ENCODE results near the gene NR2F1-AS1.
"Not testable (repeated sequence)": the region's sequence is repeated elsewhere in the genome, so short reads cannot be mapped to it uniquely, and the experiment has no call there.

The NR2F1-AS1 gene

GRCh38 chr5:93430118-93430517, 150.9 kb downstream of the NR2F1-AS1 start:
- no peak for DNase-seq (ENCODE audit: low read depth in 3 of 3)

GRCh38 chr5:93428868-93429267, 152.2 kb downstream of the NR2F1-AS1 start:
- no peak for DNase-seq (ENCODE audit: low read depth in 3 of 3)

- no peak for DNase-seq (ENCODE audit: low read depth in 3 of 3)
Measured at GRCh38 chr5:93427316-93427715, 153.7 kb downstream of the NR2F1-AS1 start.

DNA sequence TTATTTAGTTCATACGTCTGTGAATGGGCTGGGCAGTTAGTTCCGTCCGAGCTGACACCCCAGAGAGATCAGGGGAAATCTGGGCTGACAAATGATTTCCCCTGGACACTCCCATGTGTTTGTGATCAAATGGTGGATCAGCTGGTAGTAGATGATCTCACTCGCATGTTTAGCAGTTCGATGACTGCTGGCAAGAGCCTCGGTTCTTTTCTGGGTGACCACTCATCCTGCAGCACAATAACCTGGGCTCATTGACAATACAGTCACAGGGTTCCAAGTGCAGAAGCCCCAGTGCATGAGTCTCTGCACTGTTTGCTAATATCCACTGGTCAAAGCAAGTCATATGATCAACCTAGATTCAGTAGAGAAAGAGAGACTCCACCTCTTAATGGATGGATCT, 155.9 kb downstream of the NR2F1-AS1 start:
- DNase-seq (ENCODE audit: low read depth in 3 of 3): no peak

- no peak for DNase-seq (ENCODE audit: low read depth in 3 of 3)
Measured at GRCh38 chr5:93423300-93423699, 157.7 kb downstream of the NR2F1-AS1 start.

DNA sequence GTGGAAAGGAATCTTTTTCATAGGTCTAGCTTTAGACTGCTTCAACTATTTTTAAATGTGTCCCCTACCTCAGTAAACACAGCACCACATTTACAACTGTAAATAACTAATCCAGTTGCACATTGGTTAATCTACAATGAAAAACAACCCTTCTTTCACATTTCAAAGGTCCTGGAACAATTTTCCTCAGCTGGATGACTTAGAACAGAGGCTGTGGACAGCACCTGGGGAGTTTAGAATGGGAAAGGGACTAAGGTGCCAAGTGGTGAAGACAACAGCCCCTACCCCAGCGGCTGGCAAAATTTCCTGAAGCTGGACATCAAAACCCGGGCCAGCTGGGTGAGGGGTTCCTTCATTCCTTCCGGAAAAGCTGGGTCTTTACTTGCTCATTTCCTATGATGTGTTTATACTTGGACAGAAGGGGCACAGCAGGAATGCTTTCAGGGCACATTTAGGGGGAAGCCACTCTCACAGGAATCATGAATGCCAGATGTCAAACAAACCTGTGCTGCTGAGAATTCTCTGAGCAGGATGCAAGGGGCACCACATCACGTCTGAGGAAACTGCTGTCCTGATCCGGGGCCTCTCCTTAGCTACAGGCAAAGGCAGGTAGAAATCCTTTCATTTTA, 158.3 kb downstream of the NR2F1-AS1 start:
- DNase-seq (ENCODE audit: low read depth in 3 of 3): no peak

GRCh38 chr5:93421987-93422401, 159.0 kb downstream of the NR2F1-AS1 start:
- no peak for DNase-seq (ENCODE audit: low read depth in 3 of 3)

DNA sequence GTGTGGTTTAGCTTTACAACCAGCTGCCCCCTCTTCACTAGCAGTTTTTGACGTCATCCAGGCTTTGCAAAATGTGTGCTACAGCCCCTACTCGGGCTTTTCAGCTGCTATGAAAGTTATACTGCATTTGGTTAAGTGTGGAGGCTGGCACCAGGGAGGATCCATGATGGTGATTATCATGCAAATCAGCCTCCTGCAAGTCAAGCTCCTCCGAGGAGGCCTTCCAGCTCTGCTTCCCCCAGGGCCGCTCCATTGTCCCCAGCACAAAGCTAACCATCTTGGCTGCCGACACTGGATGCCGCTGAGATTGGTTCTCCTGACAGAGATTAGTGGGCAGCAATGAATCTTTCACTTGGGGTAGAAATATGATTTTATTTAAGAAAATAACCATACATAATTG, 159.6 kb downstream of the NR2F1-AS1 start:
- no peak for DNase-seq (ENCODE audit: low read depth in 3 of 3)

DNA sequence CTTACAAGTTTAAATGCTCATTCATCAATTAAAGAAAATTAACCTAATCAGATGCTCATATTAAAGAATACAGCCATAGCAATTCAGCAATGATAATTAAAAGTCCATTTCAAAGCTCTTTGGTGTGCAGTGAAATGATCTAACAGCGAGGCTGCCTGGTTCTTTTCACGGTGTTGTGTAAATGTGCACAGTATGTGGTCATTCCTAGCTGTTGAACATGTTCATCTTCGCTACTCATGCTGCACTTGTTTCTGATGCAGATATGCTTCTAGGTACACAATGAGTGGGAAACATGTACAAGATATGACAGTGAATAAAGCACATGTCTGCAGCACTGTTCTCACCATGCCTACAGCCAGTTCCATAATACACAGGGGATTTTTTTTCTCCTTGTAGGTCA, 163.5 kb downstream of the NR2F1-AS1 start:
- no peak for DNase-seq (ENCODE audit: low read depth in 3 of 3)

GRCh38 chr5:93415819-93416218, 165.2 kb downstream of the NR2F1-AS1 start:
- no peak for DNase-seq (ENCODE audit: low read depth in 3 of 3)

GRCh38 chr5:93411716-93412115, 169.3 kb downstream of the NR2F1-AS1 start:
- DNase-seq (ENCODE audit: low read depth in 3 of 3): no peak

GRCh38 chr5:93409691-93410090, 171.3 kb downstream of the NR2F1-AS1 start:
- DNase-seq (ENCODE audit: low read depth in 3 of 3): no peak

DNA sequence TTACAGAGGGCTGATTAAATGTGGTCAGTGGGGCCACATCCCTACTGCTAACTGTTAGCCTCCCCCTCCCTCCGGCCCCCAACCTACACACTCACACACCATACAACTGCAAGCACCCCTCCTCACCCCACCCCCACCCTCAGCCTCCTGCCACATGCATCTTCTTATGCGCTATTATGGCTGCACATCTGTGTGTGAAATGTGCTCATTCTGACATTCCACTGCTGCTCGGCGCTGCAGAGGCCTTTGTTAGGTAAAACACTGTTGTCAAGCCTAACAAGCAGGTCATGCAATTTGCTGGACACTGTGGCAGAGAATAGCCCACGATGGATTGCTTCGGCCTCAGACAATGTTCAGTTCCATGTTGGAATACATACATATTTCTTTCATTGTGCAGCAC, 173.6 kb downstream of the NR2F1-AS1 start:
- DNase-seq (ENCODE audit: low read depth in 3 of 3): no peak

DNA sequence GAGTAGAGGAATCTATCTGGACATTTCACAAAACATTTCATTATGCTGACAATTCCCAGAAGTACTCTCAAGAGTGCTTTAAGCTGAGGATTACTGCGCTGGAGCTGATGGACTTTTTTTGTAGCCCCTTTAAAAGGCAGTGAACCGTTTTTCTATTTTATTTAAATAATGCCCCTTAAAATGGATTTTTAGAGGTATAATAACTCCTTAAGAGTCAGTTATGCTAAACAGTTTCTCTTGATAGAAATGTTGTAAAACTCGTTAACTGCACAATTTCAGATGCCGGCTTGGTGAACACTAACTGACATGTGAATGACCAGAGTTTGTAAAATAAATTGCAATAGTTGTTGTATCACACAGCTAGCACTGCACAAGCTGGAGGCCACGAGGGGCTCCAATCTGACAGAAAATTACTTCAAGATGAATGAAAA, 174.0 kb downstream of the NR2F1-AS1 start:
- no peak for DNase-seq (ENCODE audit: low read depth in 3 of 3)

DNA sequence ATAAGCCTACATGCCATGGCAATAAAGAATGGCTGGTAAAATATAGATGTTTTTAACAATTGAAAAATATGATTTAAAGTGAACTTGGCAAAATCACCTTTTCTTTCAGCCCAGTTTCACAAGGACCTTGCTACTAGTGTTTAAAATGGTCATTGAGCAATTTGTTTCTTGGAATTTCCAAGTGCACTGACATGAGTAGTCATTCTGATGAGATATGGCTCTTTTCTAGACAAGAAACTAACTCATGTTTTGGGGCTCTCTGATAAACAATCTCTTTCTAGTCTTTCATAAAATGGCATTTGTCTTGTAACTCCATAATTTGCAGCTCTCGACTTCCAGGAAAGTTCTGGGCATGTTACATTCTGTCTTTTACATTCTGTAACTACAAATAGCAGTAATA, 176.8 kb downstream of the NR2F1-AS1 start:
- DNase-seq (ENCODE audit: low read depth in 3 of 3): no peak

DNA sequence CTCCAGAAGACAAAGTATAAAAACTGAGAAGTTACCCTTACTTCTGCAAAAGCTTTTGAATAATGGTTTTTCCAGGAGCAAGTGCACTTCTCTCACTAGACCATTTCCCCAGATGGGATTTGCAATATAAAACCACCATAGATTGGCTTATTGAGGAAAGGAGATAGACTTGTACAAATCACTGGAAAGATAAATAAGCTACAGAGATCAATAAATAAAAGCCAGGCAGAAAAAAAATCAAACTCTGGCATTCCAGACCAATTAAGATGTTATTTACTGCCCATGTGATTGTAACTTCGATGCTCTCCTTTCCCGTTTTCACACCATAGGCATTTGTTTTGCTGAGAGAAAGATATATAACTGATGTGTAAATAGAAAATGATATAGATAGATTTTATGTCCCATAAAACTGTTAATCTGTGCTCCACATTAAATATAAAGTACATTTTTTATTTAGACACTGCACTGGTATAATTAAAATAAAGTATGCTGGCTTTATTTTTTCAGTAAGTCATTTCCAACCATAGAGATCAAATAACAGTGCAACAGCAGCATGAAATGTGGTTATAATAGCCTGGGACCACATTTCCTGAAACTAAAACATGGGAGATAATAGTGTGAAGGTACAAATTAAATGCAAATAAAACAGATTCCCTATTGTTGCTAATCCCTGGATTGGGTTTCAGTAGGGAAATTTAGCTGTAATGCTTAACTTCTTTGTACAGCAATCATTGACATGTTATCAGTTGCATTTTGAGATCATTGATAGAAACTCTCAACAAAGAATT, 177.7 kb downstream of the NR2F1-AS1 start:
- no peak for DNase-seq (ENCODE audit: low read depth in 3 of 3)

- DNase-seq (ENCODE audit: low read depth in 3 of 3): no peak
Measured at GRCh38 chr5:93402451-93402850, 178.6 kb downstream of the NR2F1-AS1 start.

GRCh38 chr5:93401634-93402213, 179.3 kb downstream of the NR2F1-AS1 start:
- no peak for DNase-seq (ENCODE audit: low read depth in 3 of 3)

GRCh38 chr5:93399675-93400074, 181.3 kb downstream of the NR2F1-AS1 start:
- no peak for DNase-seq (ENCODE audit: low read depth in 3 of 3)

DNA sequence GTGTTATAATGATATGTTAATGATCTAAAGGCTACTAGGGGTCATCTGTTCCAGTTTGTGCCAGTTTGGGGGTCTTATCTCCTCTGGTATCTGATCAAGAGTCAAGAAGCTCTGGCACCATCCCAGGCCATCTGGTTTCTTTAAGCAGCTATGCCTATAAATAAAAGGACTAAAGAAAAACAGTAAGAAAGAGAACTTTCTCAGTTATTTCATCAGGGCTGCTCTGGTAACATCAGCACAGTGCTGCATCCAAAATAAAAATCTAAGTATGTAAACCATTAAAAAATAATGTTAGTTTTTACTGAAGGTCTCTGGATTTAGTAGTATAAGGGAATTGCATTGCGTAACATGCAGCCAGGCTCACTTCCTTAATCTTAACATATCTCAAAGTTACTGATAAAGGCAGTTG, 185.0 kb downstream of the NR2F1-AS1 start:
- DNase-seq (ENCODE audit: low read depth in 3 of 3): no peak

DNA sequence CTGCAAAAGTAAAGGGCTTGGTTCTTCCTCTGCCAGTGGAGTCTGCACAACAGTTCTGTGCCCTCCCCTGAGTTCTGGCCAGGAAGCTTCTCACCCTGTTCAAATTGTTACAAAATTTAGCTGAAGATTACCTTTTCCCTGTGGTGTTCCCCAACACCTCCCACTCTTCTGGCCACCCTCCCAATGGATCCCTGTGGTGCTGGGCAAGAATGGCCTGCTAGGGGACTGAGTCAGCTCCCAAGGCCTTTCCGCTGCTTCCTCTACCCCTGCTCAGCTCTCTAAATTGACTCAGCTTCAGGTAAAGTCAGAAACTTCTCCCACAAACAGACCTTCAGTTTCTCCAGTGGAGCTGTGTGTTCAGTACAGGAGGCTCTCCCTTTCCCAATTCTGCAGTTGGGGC, 186.0 kb downstream of the NR2F1-AS1 start:
- DNase-seq (ENCODE audit: low read depth in 3 of 3): no peak

DNA sequence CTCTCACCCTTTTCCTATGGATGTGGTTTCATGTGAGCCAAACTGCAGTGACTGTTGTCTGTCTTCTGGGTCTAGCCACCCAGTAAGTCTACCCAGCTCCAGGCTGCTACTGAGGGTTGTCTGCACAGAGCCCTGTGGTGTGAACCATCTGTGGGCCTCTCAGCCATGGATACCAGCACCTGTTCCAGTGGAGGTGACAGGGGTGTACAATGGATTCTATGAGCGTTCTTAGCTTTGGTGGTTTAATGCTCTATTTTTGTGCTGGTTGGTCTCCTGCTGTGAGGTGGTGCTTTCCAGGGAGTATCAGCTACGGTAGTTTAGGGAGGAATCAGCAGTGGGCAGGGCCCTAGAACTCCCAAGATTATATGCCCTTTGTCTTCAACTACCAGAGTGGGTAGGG, 186.7 kb downstream of the NR2F1-AS1 start:
- no peak for DNase-seq (ENCODE audit: low read depth in 3 of 3)

GRCh38 chr5:93391169-93391568, 189.8 kb downstream of the NR2F1-AS1 start:
- DNase-seq (ENCODE audit: low read depth in 3 of 3): not testable (repeated sequence)
